ENCODE data around the gene ZBTB7C.

The ZBTB7C gene

DNA sequence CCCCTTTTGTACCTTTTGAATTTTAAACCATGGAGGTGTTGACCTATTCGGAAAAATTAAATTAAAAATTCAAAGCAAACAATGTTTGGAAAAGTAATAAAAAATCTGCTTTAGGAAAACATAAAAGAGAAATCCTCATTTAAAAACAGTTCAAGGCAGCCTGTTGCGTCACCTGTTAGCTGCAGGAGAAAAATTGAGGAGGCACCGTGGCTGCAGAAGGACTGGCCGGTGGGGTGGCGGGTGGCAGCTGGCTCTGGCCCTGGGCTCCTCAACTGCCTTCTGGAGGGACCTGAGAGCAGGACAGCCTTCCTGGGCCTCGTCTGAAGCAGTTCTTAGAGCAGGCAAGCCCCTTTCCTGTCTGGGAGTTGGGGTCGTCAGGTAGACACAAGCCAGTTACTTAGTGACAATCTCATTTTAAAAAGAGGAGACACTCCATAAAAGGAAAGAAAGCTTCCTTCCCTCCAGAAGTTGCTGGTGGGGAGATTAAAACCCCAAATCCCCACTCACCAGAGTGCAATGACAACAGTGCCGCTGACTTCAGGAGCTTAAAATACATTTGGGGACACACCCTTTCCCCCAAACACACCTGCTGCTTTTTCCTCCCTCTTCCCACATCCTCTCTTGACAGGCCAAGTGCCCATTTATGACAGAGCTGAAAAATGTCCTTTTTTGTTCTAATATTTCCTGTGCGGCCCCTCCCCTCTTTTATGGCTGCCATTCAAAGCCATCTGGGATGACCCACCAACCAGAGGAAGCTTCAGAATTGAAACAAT lies 9.7 kb downstream of the ZBTB7C start:
- H3K4me3 ChIP-seq (ENCODE audit: low read depth, low read length) = no peak overlapping the region
- in situ Hi-C loops (cut with HindIII; ENCODE audit: low sequenced_read_pairs) = no loop called here
- no peak for DNase-seq (ENCODE audit: low read depth, low spot score)
- TF ChIP-seq, protein P1, sequence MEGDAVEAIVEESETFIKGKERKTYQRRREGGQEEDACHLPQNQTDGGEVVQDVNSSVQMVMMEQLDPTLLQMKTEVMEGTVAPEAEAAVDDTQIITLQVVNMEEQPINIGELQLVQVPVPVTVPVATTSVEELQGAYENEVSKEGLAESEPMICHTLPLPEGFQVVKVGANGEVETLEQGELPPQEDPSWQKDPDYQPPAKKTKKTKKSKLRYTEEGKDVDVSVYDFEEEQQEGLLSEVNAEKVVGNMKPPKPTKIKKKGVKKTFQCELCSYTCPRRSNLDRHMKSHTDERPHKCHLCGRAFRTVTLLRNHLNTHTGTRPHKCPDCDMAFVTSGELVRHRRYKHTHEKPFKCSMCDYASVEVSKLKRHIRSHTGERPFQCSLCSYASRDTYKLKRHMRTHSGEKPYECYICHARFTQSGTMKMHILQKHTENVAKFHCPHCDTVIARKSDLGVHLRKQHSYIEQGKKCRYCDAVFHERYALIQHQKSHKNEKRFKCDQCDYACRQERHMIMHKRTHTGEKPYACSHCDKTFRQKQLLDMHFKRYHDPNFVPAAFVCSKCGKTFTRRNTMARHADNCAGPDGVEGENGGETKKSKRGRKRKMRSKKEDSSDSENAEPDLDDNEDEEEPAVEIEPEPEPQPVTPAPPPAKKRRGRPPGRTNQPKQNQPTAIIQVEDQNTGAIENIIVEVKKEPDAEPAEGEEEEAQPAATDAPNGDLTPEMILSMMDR (IDR thresholded peaks at IDR 0.05; ENCODE audit: low read depth, low read length) = no peak

DNA sequence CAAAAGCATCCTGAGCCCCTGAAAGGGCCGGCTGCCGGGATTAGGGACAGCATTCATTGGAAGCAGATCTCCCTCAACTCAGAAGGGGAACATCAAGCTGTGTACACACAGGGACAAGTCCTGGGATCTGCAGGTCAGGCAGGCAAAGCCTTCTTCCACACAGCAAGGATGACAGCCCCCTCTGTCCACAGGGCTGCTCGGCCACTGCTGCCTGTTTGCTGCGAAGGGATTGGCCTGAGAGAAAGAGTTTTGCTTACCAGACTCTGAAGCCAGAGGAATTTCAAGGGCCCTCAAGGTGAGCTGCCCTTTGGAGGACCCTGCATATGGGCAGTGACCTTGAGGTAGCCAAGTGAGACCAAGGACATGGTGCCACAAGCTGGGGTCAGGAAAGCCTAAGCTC lies 11.1 kb downstream of the ZBTB7C start:
- in situ Hi-C loops (cut with HindIII; ENCODE audit: low sequenced_read_pairs) = no loop called here
- DNase-seq (ENCODE audit: low read depth, low spot score) = no peak
- TF ChIP-seq, protein P1 (IDR thresholded peaks at IDR 0.05; ENCODE audit: low read depth, low read length) = no peak
- H3K4me3 ChIP-seq (ENCODE audit: low read depth, low read length) = no peak overlapping the region

DNA sequence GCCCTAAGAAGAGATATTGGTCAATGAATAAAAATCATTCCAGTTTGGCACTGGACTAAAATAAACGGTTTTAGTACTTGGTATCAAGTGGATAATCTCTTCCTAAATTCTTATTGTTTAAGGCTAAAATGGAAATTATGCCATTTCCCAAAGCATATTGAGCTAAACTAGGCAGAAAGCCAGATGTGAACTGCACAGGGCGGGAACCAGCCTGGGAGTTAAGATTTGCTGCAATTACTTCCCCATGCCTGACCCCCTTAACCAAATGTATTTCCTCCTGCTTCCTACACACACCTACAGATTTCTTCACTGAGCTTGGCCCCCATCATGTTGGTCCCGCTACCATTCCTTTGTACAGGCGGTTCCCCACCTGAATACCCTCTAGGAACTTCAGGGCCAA lies 12.2 kb downstream of the ZBTB7C start:
- DNase-seq (ENCODE audit: low read depth, low spot score) = no peak
- no peak overlapping the region for H3K4me3 ChIP-seq (ENCODE audit: low read depth, low read length)
- TF ChIP-seq, protein P1 (IDR thresholded peaks at IDR 0.05; ENCODE audit: low read depth, low read length) = no peak
- in situ Hi-C loops (cut with HindIII; ENCODE audit: low sequenced_read_pairs) = no loop called here

DNA sequence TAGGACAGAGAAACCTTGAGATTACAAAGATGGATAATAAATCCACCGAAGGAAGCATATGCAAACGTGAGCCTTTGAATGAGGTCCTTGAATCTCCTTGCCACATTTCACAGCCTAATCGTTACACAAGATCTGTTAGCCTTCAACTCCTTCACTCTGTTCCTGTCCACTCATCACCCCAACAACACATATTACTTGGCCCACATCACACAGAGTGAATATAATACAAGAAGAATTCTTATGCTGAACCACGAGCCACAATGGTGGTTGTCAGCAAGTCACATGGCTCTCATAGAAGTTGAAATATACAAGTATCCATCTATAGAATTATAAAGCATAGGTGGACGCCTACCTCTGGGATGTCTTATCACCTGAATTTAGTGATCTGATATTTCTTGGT lies 12.6 kb downstream of the ZBTB7C start:
- in situ Hi-C loops (cut with HindIII; ENCODE audit: low sequenced_read_pairs) = no loop called here

DNA sequence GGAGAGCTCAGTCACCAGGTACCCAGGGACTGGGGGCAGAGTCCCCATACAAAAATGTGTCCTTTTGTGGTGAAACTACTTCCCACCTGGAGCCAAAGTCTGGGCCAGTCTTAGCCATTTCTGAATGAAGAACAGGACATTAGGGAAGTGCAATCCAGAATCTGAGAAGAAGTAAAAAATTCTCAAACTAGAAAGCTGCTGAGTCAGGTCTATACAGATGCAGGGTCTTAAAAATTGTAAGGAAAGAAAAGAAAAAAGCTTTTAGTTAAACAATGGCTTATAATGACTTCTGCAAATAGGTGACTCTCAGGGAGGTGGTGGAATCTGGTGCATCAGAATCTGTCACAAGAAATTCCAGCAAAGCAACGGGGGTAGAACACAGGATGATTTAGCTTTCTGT lies 13.5 kb downstream of the ZBTB7C start:
- no peak for DNase-seq (ENCODE audit: low read depth, low spot score)
- TF ChIP-seq, protein P1 (IDR thresholded peaks at IDR 0.05; ENCODE audit: low read depth, low read length) = no peak
- in situ Hi-C loops (cut with HindIII; ENCODE audit: low sequenced_read_pairs) = no loop called here

More for the DNA sequence above, 12.6 kb downstream of the ZBTB7C start:
- DNase-seq (ENCODE audit: low read depth, low spot score) = no peak
- H3K4me3 ChIP-seq (ENCODE audit: low read depth, low read length) = no peak overlapping the region
- TF ChIP-seq, protein P1 (IDR thresholded peaks at IDR 0.05; ENCODE audit: low read depth, low read length) = no peak

DNA sequence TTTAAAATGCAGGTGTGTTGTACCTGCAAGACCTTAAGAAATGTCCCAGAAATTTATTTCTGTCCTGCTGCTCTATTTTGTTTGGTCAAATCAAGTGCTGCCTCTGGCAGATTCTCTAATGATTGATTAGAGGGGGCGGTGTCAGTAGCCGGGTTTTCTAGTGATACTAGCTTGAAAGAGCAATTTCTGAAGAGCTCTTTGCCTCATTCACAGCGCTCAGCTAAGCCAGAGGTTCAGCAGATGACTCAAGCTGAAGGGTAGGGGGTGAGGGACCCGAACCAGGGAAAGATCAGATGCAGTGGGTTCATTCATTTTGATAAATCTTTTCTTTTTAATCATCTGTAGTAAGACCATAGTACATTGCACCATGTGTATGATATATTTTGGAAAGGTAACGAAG lies 15.0 kb downstream of the ZBTB7C start:
- in situ Hi-C loops (cut with HindIII; ENCODE audit: low sequenced_read_pairs) = no loop called here
- TF ChIP-seq, protein P1 (IDR thresholded peaks at IDR 0.05; ENCODE audit: low read depth, low read length) = no peak
- no peak for DNase-seq (ENCODE audit: low read depth, low spot score)
- no peak overlapping the region for H3K4me3 ChIP-seq (ENCODE audit: low read depth, low read length)

More for the DNA sequence above, 13.5 kb downstream of the ZBTB7C start:
- H3K4me3 ChIP-seq (ENCODE audit: low read depth, low read length) = no peak overlapping the region
